Stimulated activated CD4-positive, alpha-beta T cell treated with anti-CD3 and anti-CD28 coated beads, Interleukin-4, amount 100 ng/mL, for 4 hours (primary cell): ENCODE results near the gene ACTR3.

Experiments
- DNase-seq, 2 experiments: peaks; one replicate each; pipeline ENCODE4 v3.0.0-alpha.2; 2020

The ACTR3 gene

GRCh38 chr2:113966832-113967231 lies 76.9 kb downstream of the ACTR3 start:
- DNase-seq = no peak

DNA sequence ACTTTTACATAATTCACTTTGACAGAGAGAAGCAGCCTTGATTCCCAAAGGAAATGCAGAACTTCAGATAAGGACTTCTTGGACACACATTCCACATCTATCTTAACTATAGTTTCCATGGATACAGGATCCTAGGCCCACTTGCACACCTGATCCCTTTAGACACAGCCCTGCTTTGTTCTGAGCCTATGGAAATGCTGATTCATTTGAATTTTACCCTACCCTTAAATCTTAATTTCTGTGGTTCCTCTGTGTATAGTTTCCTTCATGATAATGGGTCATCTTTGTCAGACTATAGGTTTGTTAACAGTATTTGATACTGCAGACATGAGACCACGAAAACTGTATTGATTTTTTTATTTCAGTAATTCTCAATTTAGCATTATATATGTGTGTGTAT lies 77.4 kb downstream of the ACTR3 start:
- no peak for DNase-seq

GRCh38 chr2:113972766-113973165 lies 82.9 kb downstream of the ACTR3 start:
- DNase-seq = no peak

- no peak for DNase-seq
Measured at GRCh38 chr2:113973810-113974209, 83.9 kb downstream of the ACTR3 start.

- no peak for DNase-seq
Measured at GRCh38 chr2:113974727-113975126, 84.8 kb downstream of the ACTR3 start.

GRCh38 chr2:113976277-113976928 lies 86.5 kb downstream of the ACTR3 start:
- no peak for DNase-seq

DNA sequence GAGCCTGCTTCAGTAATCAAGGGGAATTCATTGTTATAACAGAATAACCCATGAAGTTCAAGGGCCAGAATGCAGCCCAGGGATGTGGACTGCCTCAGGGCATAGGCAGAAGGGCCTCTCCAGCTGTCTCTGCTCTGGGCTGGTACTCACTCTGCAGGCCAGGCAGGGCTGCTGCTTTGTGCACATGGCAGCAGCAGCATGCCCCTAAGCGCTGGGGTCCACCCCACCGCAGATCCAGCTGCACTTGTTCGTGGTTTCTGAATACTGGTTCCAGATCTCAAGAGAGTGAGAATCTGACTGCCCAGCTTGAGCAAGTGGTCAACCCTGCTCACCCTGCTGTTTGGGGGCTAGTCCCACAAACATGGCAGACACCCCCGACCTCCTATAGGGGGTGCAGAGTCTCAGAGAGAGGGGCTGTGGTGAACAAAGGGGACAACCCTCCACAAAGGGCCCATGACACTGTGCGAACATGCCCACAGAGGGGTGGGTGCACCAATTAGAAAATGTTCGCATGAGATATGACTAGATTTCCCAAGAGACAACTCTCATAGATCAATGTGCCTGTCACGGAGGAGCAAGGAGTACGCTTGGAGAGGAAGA lies 87.3 kb downstream of the ACTR3 start:
- no peak for DNase-seq

- no peak for DNase-seq
Measured at GRCh38 chr2:113977660-113978523, 88.0 kb downstream of the ACTR3 start.

- no peak for DNase-seq
Measured at GRCh38 chr2:113978524-113979190, 88.8 kb downstream of the ACTR3 start.

DNA sequence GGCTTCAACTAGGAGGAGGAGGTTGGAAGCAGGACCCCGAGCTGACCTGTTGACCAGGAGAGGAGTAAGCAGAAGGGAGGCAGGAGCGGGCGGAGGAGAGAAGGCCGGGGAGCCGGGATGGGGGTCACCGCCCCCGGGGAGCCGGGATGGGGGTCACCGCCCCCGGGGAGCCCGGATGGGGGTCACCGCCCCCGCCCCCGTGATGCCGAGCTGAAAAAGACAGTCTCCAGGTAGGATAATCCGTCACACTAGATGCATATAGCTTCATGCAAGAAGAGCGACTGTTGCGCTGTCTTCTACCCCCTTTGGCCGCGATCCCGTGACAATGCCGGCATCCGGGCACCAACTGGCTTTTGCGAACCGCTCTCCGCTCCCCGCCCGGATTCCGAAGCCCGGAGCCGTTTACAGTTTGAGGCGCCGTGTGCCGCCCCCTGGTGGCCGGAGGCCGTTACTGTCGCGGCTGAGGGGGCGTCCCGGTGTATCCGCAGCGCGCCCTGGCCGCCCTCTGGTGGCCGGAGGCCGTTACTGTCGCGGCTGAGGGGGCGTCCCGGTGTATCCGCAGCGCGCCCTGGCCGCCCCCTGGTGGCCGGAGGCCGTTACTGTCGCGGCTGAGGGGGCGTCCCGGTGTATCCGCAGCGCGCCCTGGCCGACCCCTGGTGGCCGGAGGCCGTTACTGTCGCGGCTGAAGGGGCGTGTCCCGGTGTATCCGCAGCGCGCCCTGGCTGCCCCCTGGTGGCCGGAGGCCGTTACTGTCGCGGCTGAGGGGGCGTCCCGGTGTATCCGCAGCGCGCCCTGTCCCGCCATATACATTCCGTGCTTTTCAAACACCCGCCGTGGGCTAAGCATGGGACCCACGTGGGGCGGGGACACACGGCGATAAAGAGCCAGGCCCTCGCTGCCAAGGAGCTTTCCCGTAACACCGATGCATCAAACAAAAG lies 89.6 kb downstream of the ACTR3 start:
- peak; percentile 27 to 50 for DNase-seq

- DNase-seq = no peak
Measured at GRCh38 chr2:113980946-113981345, 91.1 kb downstream of the ACTR3 start.

DNA sequence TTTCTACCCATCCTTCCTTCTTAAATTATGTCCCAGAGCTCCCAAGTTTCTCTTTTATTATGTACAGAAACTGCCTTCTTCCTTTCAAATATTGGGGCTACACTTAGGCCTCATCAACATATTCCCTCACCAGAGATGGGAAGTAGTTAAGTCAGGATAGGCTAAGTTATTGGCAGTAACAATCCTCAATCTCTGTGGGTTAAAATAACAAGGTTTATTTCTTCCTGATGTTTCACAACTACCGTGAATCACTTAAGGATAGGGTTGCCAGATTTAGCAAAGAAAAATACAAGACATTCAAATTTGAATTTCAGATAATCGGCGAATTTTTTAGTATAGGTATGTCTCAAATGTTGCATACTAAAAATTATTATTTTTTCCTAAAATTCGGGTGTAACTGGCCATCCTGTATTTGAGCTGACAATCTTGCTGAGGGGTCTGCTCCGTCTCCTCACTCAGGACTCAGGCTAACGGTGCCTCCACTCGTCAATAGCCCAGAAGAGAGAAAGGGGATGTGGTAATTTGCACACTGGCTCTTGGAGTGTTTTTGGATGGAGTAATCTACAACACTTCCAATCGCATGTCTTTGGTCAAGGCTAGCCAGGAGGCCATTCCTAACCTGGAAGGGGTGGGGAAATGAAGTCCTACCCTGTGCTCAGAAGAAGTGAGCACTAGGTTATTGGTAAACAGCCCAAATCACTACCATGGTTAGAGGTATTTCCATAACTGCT lies 91.7 kb downstream of the ACTR3 start:
- no peak for DNase-seq

DNA sequence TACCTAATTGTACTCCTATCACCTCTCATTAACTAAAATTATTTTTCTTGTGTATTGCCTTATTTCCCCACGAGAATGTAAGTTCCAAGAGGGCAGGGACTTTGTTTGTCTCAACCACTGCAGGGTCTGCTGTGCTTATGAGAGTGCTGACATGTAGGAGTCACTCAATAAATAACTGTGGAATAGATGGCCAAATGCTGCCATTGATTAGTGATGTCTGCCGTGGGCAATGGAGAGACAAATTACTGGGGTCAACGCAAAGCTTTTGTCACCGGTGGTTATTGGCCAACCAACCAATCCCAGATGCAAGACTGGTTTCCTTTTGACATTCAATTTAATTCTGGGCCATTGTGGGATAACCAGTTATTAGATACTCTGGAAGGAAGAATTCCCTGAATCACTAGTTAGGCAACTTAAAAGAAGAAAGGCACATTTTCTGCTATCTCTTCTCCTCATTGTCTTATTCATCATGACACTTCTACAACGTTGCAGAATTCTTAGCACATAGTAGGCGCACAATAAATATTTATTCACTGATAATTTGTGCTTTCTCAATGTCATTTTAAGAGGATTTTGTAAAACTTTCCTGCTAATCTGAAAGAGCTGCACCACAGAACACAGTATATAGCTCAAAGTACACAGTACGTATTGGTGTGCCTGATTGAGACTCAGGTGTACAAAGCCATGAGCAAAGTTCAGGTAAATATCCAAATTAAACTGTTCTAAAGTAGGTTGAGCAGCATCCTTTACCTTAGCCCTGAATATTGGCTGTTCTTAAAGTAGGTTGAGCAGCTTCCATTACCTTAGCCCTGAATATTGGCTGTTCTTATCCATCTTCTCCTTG lies 95.9 kb downstream of the ACTR3 start:
- no peak for DNase-seq

DNA sequence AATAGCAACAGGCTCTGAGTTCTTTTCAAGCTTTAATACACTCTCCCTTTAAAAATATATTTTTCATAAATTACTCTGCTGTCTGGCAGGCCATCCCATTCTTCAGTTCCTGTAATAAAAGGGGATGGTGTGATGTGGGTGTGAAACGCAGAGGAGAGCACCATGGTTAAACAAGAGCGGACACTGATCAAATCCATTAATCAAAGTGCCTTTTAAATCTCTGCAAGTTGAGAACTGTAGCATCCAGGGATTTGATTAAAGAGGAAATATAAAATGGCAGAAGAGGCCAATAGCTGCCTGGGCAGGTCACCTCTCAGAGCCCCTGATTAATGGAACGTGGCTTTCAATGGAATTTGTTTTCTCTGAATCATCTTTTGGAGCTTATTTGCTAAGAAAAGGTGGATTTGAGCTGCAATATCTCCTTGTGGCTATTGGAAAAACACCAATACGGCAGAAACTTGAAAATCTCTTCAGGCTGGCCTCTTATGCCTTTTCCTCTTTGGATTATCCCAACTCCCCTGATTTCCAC lies 96.9 kb downstream of the ACTR3 start:
- DNase-seq = no peak

DNA sequence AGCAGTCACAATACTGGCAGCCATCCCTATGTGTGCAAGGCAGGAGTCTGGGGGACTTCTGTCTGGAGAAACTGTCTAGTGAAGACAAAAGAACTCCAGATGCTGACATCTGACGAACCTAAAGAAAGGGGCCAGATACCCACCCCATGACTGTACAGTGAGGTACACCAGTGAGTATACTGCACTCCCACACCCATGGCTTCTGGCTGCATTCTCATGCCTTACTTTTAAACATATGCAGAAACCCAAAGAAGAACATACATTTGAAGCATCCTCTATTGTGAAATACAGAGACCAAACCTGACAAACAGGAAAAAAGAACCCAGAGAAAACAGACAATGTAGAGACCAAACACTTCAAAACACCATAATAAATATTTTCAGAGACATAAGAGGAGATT lies 102.2 kb downstream of the ACTR3 start:
- no peak for DNase-seq

DNA sequence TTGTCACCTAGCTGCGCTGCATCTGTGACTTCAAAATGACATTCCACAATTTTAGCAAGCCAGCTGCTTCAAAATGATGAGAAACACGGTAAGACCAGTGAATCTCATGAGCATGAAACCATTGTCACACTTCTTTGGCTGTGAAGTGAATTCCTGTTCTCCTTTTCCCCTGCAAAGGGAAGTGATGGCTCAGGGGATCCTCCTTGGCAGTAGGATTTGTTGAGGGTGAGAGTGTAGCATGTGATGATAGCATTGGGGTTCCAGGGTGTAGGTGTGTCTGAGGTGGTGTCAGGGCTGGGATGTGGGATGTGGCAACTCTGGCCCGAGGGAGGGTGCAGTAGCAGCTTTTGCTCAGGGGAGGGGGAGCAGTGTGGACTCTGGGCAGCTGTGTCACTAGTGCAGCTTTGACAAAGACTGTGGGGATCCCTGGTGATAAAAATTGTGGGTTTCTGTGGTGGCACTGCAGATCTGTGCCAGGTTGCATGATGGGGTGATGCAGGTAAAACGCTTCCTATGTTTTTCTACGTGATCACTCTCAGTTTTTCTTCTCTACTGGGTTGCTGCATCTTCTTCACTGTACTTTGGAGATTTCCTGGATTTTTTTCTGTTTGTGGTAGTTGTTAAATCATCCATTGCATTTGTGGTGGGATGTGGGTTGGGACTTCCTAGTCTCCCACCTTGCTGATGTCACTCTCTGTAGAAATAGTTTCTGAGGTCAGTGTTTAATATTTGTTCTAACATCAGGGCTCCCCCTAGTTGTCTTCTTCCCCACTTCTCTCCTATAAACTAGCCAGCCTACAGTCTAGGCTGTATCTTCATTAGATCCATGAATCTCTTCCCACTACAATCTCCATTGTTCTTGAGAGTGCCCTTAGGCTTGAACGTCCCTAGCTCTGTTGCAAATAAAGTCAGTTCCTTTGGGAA lies 107.0 kb downstream of the ACTR3 start:
- DNase-seq = no peak

DNA sequence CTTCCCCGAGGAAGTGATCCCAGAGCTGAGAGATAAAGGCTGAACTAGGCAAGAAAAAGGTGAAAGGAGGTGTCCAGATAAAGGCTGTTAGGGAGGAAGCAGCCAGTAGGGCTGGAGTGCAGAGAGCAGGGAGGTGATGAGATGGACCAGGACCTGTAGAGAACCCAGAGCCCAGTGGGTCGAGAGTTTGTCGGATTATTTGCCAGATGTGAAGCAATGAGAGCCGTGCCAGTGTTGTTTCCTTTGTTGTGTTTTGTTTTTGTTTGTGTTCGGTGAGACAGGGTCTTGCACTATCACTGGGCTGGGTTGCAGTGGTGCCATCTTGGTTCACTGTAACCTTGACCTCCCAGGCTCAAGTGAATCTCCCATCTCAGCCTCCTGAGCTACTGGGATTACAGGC lies 111.3 kb downstream of the ACTR3 start:
- no peak for DNase-seq

- DNase-seq = no peak
Measured at GRCh38 chr2:114001937-114002336, 112.0 kb downstream of the ACTR3 start.

DNA sequence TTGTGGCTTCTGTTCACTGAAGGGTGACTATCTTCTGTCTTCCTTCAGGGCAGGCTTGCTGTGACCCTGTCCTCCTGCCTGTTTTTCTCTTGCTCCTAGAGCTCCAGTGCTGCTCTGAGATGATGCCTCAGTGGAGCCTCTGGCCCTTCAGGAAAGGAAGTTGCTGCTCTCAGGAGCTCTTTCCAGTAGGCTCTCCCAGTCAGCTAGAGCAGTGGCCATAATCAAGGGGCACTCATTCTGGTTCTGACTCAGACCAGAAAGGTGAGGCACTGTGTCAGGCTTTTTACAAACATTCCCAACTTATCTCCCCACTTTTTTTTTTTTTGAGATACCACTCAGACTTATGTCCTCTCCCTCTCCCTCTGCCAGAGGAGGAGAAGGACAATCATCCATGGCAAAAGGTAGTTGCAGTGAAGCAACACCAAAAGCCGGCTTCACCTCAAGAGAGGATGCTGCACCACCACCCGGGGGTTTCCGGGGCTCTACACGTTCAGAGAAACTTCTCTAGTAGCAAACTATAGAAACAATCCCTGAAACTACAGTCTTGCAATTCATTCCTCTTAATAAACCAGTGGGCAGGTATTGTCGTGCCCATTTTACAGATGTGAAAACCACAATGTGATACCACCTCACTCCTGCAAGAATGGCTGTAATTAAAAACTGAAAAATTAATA lies 115.4 kb downstream of the ACTR3 start:
- DNase-seq = no peak
